ENCODE measurements around the gene CKB.

Gene CKB

DNA sequence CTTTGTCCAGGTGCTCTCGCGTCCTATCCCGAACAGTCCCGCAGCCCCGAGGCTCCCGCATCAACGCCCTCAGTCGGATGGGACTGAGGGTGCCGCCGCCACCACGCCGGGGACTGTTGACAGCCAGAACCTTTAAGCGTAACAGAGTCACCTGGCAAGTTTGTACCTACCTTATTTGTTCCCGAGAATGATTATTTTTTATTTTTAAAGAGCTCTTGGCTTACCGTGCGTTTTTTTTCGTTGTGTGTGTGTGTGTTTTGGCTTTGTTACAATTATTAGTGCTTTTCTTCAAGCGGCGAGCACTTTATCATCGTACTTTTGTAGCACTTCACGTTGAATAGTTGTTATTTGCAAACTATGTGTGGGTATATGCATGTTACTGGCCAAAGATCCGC lies 40.6 kb upstream of the CKB start (continued):
- TF ChIP-seq ZNF70 (CRISPR knock-in tag; IDR thresholded peaks at IDR 0.05): no peak

DNA sequence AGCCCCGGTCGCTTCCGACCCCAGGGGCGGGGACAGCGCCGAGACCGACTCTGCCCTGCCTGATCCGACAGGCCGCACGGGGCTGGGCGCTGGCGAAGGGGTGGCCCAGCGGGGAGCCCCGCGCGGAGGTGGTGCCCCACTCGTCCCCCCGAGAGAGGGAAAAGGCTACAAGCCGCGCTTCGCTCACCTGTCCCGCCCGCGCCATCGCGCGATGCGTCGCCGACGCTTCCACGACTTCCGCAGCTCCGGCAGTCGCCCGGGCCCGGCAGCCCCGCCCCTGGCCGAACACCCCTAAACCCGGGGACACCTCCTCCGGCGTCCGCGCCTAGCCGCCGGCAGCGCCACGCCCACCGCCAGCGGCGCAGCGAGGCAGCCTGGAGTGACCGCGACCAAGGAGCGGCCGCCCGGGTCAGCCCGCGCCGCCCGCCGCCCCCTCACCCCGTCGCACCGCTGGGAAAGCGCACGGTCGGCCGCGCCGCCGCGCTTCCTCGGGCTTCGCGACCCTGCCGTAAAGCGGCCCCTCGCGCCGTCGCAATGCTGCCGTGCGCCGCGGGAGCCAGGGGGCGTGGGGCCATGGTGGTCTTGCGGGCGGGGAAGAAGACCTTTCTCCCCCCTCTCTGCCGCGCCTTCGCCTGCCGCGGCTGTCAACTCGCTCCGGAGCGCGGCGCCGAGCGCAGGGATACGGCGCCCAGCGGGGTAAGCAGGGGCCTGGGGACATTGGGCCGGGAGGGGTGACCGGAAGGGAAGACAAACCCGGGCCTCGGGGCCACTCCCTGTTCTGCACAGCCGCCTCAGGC lies 40.0 kb upstream of the CKB start, which contains the start of the genes BAG5 and COA8:
Gene BAG5, minus strand, starts transcription at position 229 of the 797 bp plus-strand sequence. CDS start 1,493 bp downstream, outside the sequence.
Gene COA8, plus strand, starts transcription at position 532 of the 797 bp plus-strand sequence. Its CDS starts 42 bp downstream, at position 574.
- ATAC-seq: peak; percentile 85
- TF ChIP-seq SNAI2 (CRISPR knock-in tag; IDR thresholded peaks at IDR 0.05) (no peak), TCF4 (CRISPR knock-in tag; IDR thresholded peaks at IDR 0.05; ENCODE audit: borderline replicate concordance) (no peak), CSDC2 (CRISPR knock-in tag; IDR thresholded peaks at IDR 0.05) (no peak), BACH2 (CRISPR knock-in tag; IDR thresholded peaks at IDR 0.05; ENCODE audit: borderline replicate concordance) (no peak), ZNF565 (CRISPR knock-in tag; conservative IDR thresholded peaks at IDR 0.05; ENCODE audit: low read depth) (no peak), ZFP30 (CRISPR knock-in tag; IDR thresholded peaks at IDR 0.05) (no peak), ESRRG (CRISPR knock-in tag; IDR thresholded peaks at IDR 0.05) (no peak), ZC3H10 (CRISPR knock-in tag; IDR thresholded peaks at IDR 0.05) (no peak), OSR1 (CRISPR knock-in tag; IDR thresholded peaks at IDR 0.05) (no peak), GLIS3 (CRISPR knock-in tag; IDR thresholded peaks at IDR 0.05) (no peak), PPARA (CRISPR knock-in tag; IDR thresholded peaks at IDR 0.05; ENCODE audit: borderline replicate concordance) (no peak), ZFP3 (CRISPR knock-in tag; IDR thresholded peaks at IDR 0.05) (no peak), ZNF8 (CRISPR knock-in tag; IDR thresholded peaks at IDR 0.05) (no peak), ZNF70 (CRISPR knock-in tag; IDR thresholded peaks at IDR 0.05) (no peak)
- TF ChIP-seq, protein P1, sequence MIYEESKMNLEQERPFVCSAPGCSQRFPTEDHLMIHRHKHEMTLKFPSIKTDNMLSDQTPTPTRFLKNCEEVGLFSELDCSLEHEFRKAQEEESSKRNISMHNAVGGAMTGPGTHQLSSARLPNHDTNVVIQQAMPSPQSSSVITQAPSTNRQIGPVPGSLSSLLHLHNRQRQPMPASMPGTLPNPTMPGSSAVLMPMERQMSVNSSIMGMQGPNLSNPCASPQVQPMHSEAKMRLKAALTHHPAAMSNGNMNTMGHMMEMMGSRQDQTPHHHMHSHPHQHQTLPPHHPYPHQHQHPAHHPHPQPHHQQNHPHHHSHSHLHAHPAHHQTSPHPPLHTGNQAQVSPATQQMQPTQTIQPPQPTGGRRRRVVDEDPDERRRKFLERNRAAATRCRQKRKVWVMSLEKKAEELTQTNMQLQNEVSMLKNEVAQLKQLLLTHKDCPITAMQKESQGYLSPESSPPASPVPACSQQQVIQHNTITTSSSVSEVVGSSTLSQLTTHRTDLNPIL (CRISPR knock-in tag; IDR thresholded peaks at IDR 0.05; ENCODE audit: low read depth): no peak
- TF ChIP-seq, protein P2, sequence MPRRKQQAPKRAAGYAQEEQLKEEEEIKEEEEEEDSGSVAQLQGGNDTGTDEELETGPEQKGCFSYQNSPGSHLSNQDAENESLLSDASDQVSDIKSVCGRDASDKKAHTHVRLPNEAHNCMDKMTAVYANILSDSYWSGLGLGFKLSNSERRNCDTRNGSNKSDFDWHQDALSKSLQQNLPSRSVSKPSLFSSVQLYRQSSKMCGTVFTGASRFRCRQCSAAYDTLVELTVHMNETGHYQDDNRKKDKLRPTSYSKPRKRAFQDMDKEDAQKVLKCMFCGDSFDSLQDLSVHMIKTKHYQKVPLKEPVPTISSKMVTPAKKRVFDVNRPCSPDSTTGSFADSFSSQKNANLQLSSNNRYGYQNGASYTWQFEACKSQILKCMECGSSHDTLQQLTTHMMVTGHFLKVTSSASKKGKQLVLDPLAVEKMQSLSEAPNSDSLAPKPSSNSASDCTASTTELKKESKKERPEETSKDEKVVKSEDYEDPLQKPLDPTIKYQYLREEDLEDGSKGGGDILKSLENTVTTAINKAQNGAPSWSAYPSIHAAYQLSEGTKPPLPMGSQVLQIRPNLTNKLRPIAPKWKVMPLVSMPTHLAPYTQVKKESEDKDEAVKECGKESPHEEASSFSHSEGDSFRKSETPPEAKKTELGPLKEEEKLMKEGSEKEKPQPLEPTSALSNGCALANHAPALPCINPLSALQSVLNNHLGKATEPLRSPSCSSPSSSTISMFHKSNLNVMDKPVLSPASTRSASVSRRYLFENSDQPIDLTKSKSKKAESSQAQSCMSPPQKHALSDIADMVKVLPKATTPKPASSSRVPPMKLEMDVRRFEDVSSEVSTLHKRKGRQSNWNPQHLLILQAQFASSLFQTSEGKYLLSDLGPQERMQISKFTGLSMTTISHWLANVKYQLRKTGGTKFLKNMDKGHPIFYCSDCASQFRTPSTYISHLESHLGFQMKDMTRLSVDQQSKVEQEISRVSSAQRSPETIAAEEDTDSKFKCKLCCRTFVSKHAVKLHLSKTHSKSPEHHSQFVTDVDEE (CRISPR knock-in tag; IDR thresholded peaks at IDR 0.05): no peak

DNA sequence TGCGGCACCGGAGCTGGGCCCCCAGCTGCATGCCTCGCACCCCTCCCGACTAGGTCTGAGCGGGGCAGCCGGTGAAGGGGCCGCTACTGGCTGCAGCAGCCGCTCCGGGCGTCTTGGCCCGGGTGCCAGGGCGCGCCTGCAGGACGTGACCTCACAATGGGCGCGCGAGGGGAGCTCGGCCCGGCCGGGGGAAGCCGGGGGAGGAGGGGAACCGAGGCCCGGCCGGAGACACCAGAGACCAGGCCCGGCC lies 39.5 kb upstream of the CKB start:
- TF ChIP-seq SNAI2 (CRISPR knock-in tag; IDR thresholded peaks at IDR 0.05) (no peak), ZFP3 (CRISPR knock-in tag; IDR thresholded peaks at IDR 0.05) (0 out of 2 replicates have a peak, but pooled peaks have one; percentile 10), OSR1 (CRISPR knock-in tag; IDR thresholded peaks at IDR 0.05) (no peak), ZNF565 (CRISPR knock-in tag; conservative IDR thresholded peaks at IDR 0.05; ENCODE audit: low read depth) (no peak)
- no peak; the same call in 2 of the 3 replicates for ATAC-seq

DNA sequence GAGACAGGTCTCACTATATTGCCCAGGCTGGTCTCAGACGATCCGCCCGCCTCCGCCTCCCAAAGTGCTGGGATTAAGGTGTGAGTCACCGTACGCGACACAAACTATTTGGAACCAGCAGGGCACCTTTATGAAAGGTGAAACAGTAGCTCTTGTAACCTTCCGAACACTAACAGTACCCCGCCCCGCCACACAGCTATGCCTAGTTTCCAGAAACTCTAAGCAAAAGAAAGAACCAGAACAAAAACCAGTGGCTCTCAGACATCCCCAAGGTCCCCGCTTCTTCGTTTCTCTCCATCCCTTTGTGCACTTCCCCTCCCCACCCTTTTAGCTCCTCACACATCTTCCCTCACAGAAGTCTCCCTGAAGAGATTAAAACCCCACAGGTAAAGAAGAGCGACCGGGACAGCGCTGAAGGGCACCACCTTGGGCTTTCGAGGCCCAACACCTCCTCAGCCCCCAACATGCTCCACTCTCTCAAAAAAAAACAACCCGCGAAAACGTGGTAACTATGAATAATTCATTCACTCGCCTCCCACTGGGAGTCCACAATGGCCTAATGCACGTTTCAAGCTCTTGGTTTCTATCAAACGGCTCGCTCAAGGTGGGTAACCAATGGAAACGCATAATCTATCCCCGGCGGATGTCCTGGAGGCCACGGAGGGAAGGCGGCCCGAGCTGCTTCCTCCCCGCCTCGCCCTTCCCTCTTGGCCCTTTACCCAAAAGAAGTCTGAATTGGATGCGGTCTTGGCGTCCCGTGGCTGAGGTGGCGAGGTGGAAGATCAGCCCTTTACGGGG lies 39.0 kb upstream of the CKB start:
- ATAC-seq: peak; percentile 65
- TF ChIP-seq CSDC2 (CRISPR knock-in tag; IDR thresholded peaks at IDR 0.05) (no peak), ZNF70 (CRISPR knock-in tag; IDR thresholded peaks at IDR 0.05) (no peak), SNAI2 (CRISPR knock-in tag; IDR thresholded peaks at IDR 0.05) (no peak), ZFP3 (CRISPR knock-in tag; IDR thresholded peaks at IDR 0.05) (no peak)

DNA sequence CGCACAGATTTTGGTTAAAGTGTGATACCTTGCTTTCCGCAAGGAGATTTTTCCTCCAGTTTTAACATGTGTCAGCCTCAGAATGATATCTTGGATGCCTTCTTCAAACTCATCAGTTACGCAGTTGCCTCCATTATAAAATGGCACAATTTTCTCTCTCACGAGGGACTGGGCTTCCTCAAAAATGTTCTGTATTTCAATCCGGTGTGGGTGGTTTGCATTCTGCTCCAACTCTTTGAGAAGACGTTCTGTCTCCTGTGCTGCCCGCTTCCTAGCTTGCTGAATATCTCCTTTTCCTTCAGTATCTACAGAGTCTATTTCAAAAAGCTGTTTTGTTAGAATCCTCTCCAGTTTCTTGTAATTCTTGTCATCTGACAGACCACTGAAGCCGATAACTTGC lies 38.1 kb upstream of the CKB start:
- ATAC-seq: no peak
- TF ChIP-seq ESRRG (CRISPR knock-in tag; IDR thresholded peaks at IDR 0.05) (no peak), TOX (CRISPR knock-in tag; IDR thresholded peaks at IDR 0.05; ENCODE audit: borderline replicate concordance) (no peak), PPARA (CRISPR knock-in tag; IDR thresholded peaks at IDR 0.05; ENCODE audit: borderline replicate concordance) (no peak), CSDC2 (CRISPR knock-in tag; IDR thresholded peaks at IDR 0.05) (no peak), ISL1 (CRISPR knock-in tag; IDR thresholded peaks at IDR 0.05) (no peak), SNAI2 (CRISPR knock-in tag; IDR thresholded peaks at IDR 0.05) (no peak), ZNF8 (CRISPR knock-in tag; IDR thresholded peaks at IDR 0.05) (no peak), TCF4 (CRISPR knock-in tag; IDR thresholded peaks at IDR 0.05; ENCODE audit: borderline replicate concordance) (no peak)
- TF ChIP-seq, protein P1 (CRISPR knock-in tag; IDR thresholded peaks at IDR 0.05; ENCODE audit: low read depth): no peak

All from SK-N-SH treated with all-trans-retinoic acid at 6 μM for 48 hours (cell line).